Mesenchymal stem cell (in vitro differentiated cells and primary cell): ENCODE data around the gene BORCS8.

Experiments
- DNase-seq: peaks from one replicate; pipeline ENCODE4 v3.0.0-alpha.2; 2013
- H2AFZ ChIP-seq: one replicate; pipeline ENCODE4 v1.6.1; 2013; ENCODE audit warnings: low read depth, mild to moderate bottlenecking, control low read depth, inconsistent platforms, low read length, moderate library complexity
- H2AK5ac ChIP-seq: 2 replicates; pipeline ENCODE4 v1.6.1; 2013; ENCODE audit warnings: low read length, moderate library complexity, mild to moderate bottlenecking, inconsistent platforms; ENCODE audit not compliant: severe bottlenecking
- H2BK120ac ChIP-seq: one replicate; pipeline ENCODE4 v1.6.1; 2013; ENCODE audit warnings: low read depth, mild to moderate bottlenecking, inconsistent platforms, low read length, moderate library complexity
- H2BK12ac ChIP-seq, 2 experiments: one replicate each; pipeline ENCODE4 v1.6.1; 2013; ENCODE audit warnings: inconsistent platforms in 2 of 2, low read length in 2 of 2, mild to moderate bottlenecking in 2 of 2, moderate library complexity in 2 of 2, control low read depth in 1 of 2
- H2BK15ac ChIP-seq: one replicate; pipeline ENCODE4 v1.6.1; 2013; ENCODE audit warnings: mild to moderate bottlenecking, low read depth, inconsistent platforms; ENCODE audit not compliant: poor library complexity, severe bottlenecking
- H2BK5ac ChIP-seq: 2 replicates; pipeline ENCODE4 v1.6.1; 2013; ENCODE audit warnings: low read depth, mild to moderate bottlenecking, low read length, control low read depth, inconsistent platforms; ENCODE audit not compliant: poor library complexity, severe bottlenecking
- H3K14ac ChIP-seq, 2 experiments: one replicate each; pipeline ENCODE4 v1.6.1; 2013; ENCODE audit warnings: inconsistent platforms in 2 of 2, low read length in 2 of 2, control low read depth in 1 of 2, mild to moderate bottlenecking in 1 of 2, moderate library complexity in 1 of 2
- H3K18ac ChIP-seq, 2 experiments: one replicate each; pipeline ENCODE4 v1.6.1; 2013; ENCODE audit warnings: inconsistent platforms in 2 of 2, low read length in 2 of 2, control low read depth in 1 of 2, low read depth in 1 of 2, mild to moderate bottlenecking in 1 of 2
- H3K23ac ChIP-seq, 2 experiments: one replicate each; pipeline ENCODE4 v1.6.1; 2013; ENCODE audit warnings: inconsistent platforms in 2 of 2, low read length in 2 of 2, mild to moderate bottlenecking in 2 of 2, moderate library complexity in 2 of 2, control low read depth in 1 of 2
- H3K27ac ChIP-seq: 2 replicates; pipeline ENCODE4 v1.5.1; 2013; ENCODE audit warnings: mild to moderate bottlenecking, moderate library complexity, low read length, control low read depth, inconsistent platforms; ENCODE audit not compliant: poor library complexity, severe bottlenecking
- H3K27me3 ChIP-seq, 2 experiments: 2 replicates each; pipeline versions ENCODE4 v1.6.1 to v1.7.0; 2013; ENCODE audit warnings: low read length in 2 of 2, mild to moderate bottlenecking in 2 of 2, moderate library complexity in 2 of 2, control low read depth in 1 of 2, inconsistent platforms in 1 of 2; ENCODE audit not compliant: control insufficient read depth in 1 of 2, insufficient read depth in 1 of 2
- H3K36me3 ChIP-seq, 2 experiments: 2 replicates each; pipeline versions ENCODE4 v1.6.1 to v1.7.0; 2013; ENCODE audit warnings: low read length in 2 of 2, control low read depth in 1 of 2, inconsistent platforms in 1 of 2, low read depth in 1 of 2, mild to moderate bottlenecking in 1 of 2; ENCODE audit not compliant: insufficient read depth in 2 of 2, control insufficient read depth in 1 of 2
- H3K4ac ChIP-seq, 2 experiments: one replicate each; pipeline ENCODE4 v1.6.1; 2013; ENCODE audit warnings: inconsistent platforms in 2 of 2, low read length in 2 of 2, mild to moderate bottlenecking in 2 of 2, moderate library complexity in 2 of 2, control low read depth in 1 of 2, low read depth in 1 of 2
- H3K4me1 ChIP-seq: 2 replicates; pipeline ENCODE4 v1.6.1; 2013; ENCODE audit warnings: low read depth, low read length, control low read depth; ENCODE audit not compliant: control insufficient read depth, insufficient read depth
- H3K4me2 ChIP-seq: 2 replicates; pipeline ENCODE4 v1.6.1; 2013; ENCODE audit warnings: low read length, mild to moderate bottlenecking, inconsistent platforms; ENCODE audit not compliant: poor library complexity, severe bottlenecking
- H3K4me3 ChIP-seq, 2 experiments: 2 replicates each; pipeline versions ENCODE4 v1.5.1 to v1.7.0; 2013; ENCODE audit warnings: low read length in 2 of 2, mild to moderate bottlenecking in 2 of 2, control low read depth in 1 of 2, low read depth in 1 of 2; ENCODE audit not compliant: insufficient read depth in 1 of 2
- H3K79me1 ChIP-seq: replicated peaks from 2 replicates; pipeline ENCODE4 v1.6.1; 2013; ENCODE audit warnings: mild to moderate bottlenecking, control low read depth, low read length, inconsistent platforms; ENCODE audit not compliant: poor library complexity, severe bottlenecking
- H3K9ac ChIP-seq: 2 replicates; pipeline ENCODE4 v1.7.0; 2013; ENCODE audit warnings: mild to moderate bottlenecking, low read length, moderate library complexity
- H3K9me3 ChIP-seq: 2 replicates; pipeline ENCODE4 v1.7.0; 2013; ENCODE audit warnings: mild to moderate bottlenecking, low read length; ENCODE audit not compliant: control insufficient read depth
- H4K8ac ChIP-seq: one replicate; pipeline ENCODE4 v1.6.1; 2013; ENCODE audit warnings: inconsistent platforms, mild to moderate bottlenecking, low read length, moderate library complexity
- H4K91ac ChIP-seq: one replicate; pipeline ENCODE4 v1.6.1; 2013; ENCODE audit warnings: mild to moderate bottlenecking, low read length, inconsistent platforms
- WGBS: methylation state at CpG from one replicate; pipeline ENCODE4 v1.1.7; 2013; ENCODE audit warnings: mixed read lengths; 5-methylcytosine and 5-hydroxymethylcytosine counted together

Gene BORCS8

GRCh38 chr19:19229701-19230100 is 37.7 kb upstream of the BORCS8 start:
- H3K9me3 ChIP-seq = peaks cover 16% of the 10 kb centered on the region
- H3K14ac ChIP-seq = no peak overlapping the region
- 70% methylated on average over 3 of the region's 3 CpGs for WGBS
- no peak overlapping the region for H3K4me2 ChIP-seq
- H4K91ac ChIP-seq = no peak overlapping the region
- H3K79me1 ChIP-seq = no peaks in the 10 kb centered on the region
- H2BK5ac ChIP-seq = no peak overlapping the region
- H3K23ac ChIP-seq = no peak overlapping the region
- no peak for DNase-seq
- H3K18ac ChIP-seq = no peak overlapping the region
- H2AK5ac ChIP-seq = no peak overlapping the region
- no peak overlapping the region for H4K8ac ChIP-seq
- H3K4me1 ChIP-seq = peaks cover 8% of the 10 kb centered on the region
- peaks cover 35 to 54% of the 10 kb centered on the region in 2 experiments for H3K27me3 ChIP-seq
- H2BK15ac ChIP-seq = no peak overlapping the region
- H3K27ac ChIP-seq = no peak overlapping the region
- H3K4ac ChIP-seq = no peak overlapping the region
- H3K9ac ChIP-seq = no peak overlapping the region
- no peak overlapping the region for H2AFZ ChIP-seq
- H2BK120ac ChIP-seq = no peak overlapping the region
- no peaks in the 10 kb centered on the region for H3K36me3 ChIP-seq
- H3K4me3 ChIP-seq = no peak overlapping the region
- H2BK12ac ChIP-seq = no peak overlapping the region

- Histone ChIP-seq H3K14ac (no peak overlapping the region), H3K23ac (no peak overlapping the region), H2BK15ac (no peak overlapping the region), H2BK5ac (no peak overlapping the region), H3K4me2 (no peak overlapping the region), H2BK120ac (no peak overlapping the region), H3K18ac (no peak overlapping the region), H3K36me3 (no peaks in the 10 kb centered on the region), H3K9ac (no peak overlapping the region), H2AFZ (no peak overlapping the region), H2BK12ac (no peak overlapping the region), H3K4me1 (peaks cover 9% of the 10 kb centered on the region), H3K4ac (no peak overlapping the region), H3K4me3 (no peak overlapping the region), H2AK5ac (no peak overlapping the region), H4K8ac (no peak overlapping the region), H3K27me3 (peaks cover 47 to 75% of the 10 kb centered on the region in 2 experiments), H3K79me1 (no peaks in the 10 kb centered on the region), H3K27ac (no peak overlapping the region), H4K91ac (no peak overlapping the region), H3K9me3 (no peaks in the 10 kb centered on the region)
- DNase-seq = no peak
- WGBS = 81% methylated on average over 4 of the region's 4 CpGs
Observed at GRCh38 chr19:19227217-19227616, 35.3 kb upstream of the BORCS8 start.

- no peak overlapping the region for H2BK5ac ChIP-seq
- no peak overlapping the region for H2BK12ac ChIP-seq
- H3K14ac ChIP-seq = no peak overlapping the region
- H2BK15ac ChIP-seq = no peak overlapping the region
- no peaks in the 10 kb centered on the region for H3K79me1 ChIP-seq
- H3K9ac ChIP-seq = no peak overlapping the region
- no peaks in the 10 kb centered on the region for H3K36me3 ChIP-seq
- H3K23ac ChIP-seq = no peak overlapping the region
- peaks cover 9% of the 10 kb centered on the region for H3K4me1 ChIP-seq
- no peak overlapping the region for H3K4ac ChIP-seq
- H3K9me3 ChIP-seq = no peaks in the 10 kb centered on the region
- H3K4me2 ChIP-seq = no peak overlapping the region
- H4K91ac ChIP-seq = no peak overlapping the region
- H2AK5ac ChIP-seq = no peak overlapping the region
- no peak overlapping the region for H2AFZ ChIP-seq
- no peak overlapping the region for H3K27ac ChIP-seq
- H3K4me3 ChIP-seq = no peak overlapping the region
- 75% methylated on average over 10 of the region's 10 CpGs for WGBS
- no peak overlapping the region for H3K18ac ChIP-seq
- DNase-seq = no peak
- H3K27me3 ChIP-seq = peaks cover 47 to 72% of the 10 kb centered on the region in 2 experiments
- H2BK120ac ChIP-seq = no peak overlapping the region
- no peak overlapping the region for H4K8ac ChIP-seq
Observed at GRCh38 chr19:19226663-19227062, 34.7 kb upstream of the BORCS8 start.

DNA sequence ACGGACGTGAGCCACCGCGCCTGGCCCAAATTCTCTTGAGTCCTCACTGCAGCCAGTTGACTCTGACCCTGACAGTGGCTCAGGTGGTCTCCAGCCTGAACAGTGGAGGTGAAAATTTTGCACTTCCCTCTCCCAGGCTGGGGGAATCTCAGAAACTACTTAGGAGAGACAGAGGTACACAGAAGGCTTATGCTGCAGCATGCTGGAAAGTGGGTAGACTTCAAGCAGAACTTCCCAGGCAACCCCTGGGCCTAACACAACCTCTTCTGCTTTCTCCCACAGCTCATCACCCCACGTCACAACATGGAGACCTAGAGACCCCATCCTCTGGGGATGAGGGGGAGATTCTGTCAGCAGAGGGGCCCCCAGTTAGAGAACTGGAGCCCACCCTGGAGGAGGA is 34.3 kb upstream of the BORCS8 start:
- no peak for DNase-seq
- no peak overlapping the region for H2BK15ac ChIP-seq
- H3K18ac ChIP-seq = no peak overlapping the region
- H2AFZ ChIP-seq = no peak overlapping the region
- no peak overlapping the region for H3K9ac ChIP-seq
- no peak overlapping the region for H3K4ac ChIP-seq
- no peak overlapping the region for H3K27ac ChIP-seq
- no peaks in the 10 kb centered on the region for H3K79me1 ChIP-seq
- H4K8ac ChIP-seq = no peak overlapping the region
- no peak overlapping the region for H2AK5ac ChIP-seq
- no peak overlapping the region for H3K4me3 ChIP-seq
- no peak overlapping the region for H3K23ac ChIP-seq
- H3K36me3 ChIP-seq = no peaks in the 10 kb centered on the region
- H3K4me2 ChIP-seq = no peak overlapping the region
- WGBS = 88% methylated on average over 4 of the region's 5 CpGs
- H2BK12ac ChIP-seq = no peak overlapping the region
- peaks cover 47 to 71% of the 10 kb centered on the region in 2 experiments for H3K27me3 ChIP-seq
- H4K91ac ChIP-seq = no peak overlapping the region
- H2BK5ac ChIP-seq = no peak overlapping the region
- peaks cover 9% of the 10 kb centered on the region for H3K4me1 ChIP-seq
- no peaks in the 10 kb centered on the region for H3K9me3 ChIP-seq
- H3K14ac ChIP-seq = no peak overlapping the region
- H2BK120ac ChIP-seq = no peak overlapping the region
